Progenitor cell of endocrine pancreas (in vitro differentiated cells): ENCODE data around the gene NUDT3. TPM values are rescaled to one million over a fixed set of nuclear protein-coding genes. Genes with fewer than 3 reads are reported as not detected.
A peak's percentile ranks its signal among the peaks of the same experiment; 100 is the strongest.

Source experiments
- DNase-seq: peaks from one replicate; pipeline ENCODE4 v3.0.0; 2021; ENCODE audit warnings: low spot score; ENCODE audit not compliant: unreplicated experiment
- H3K27ac Mint-ChIP-seq: 2 replicates; pipeline ENCODE4 v1.8.0; 2021; ENCODE audit warnings: mild to moderate bottlenecking, moderate library complexity, mixed read lengths
- H3K27me3 Mint-ChIP-seq: 2 replicates; pipeline ENCODE4 v1.8.0; 2021; ENCODE audit warnings: mixed read lengths
- H3K36me3 Mint-ChIP-seq: 2 replicates; pipeline ENCODE4 v1.8.0; 2022; ENCODE audit warnings: mixed read lengths; ENCODE audit not compliant: insufficient read depth
- H3K4me1 Mint-ChIP-seq: 2 replicates; pipeline ENCODE4 v1.8.0; 2021; ENCODE audit warnings: low read depth, mixed read lengths
- H3K4me3 Mint-ChIP-seq: 2 replicates; pipeline ENCODE4 v1.8.0; 2021; ENCODE audit warnings: low read depth, mild to moderate bottlenecking, moderate library complexity, mixed read lengths
- H3K9me3 Mint-ChIP-seq: 2 replicates; pipeline ENCODE4 v1.8.0; 2021; ENCODE audit warnings: low read depth, mixed read lengths
- CTCF ChIP-seq: fragments of 200-600 bp; sonication (generic); IDR thresholded peaks from one replicate; pipeline ENCODE4 v1.5.0; 2021; ENCODE audit warnings: antibody characterized with exemption, mild to moderate bottlenecking; ENCODE audit not compliant: unreplicated experiment
- total RNA-seq: library from RNA; stranded (reverse); gene quantifications from 2 replicates; pipeline ENCODE4 v1.2.1, GENCODE V29; 2021

NUDT3 gene
- total RNA-seq, 1 donor from 2014 or later, result 20.6 TPM

GRCh38 chr6:34276191-34276590 is 116.3 kb downstream of the NUDT3 start:
- no peak for TF ChIP-seq CTCF
- Mint-ChIP-seq H3K4me1 (peaks cover 18% of the 10 kb centered on the region), H3K27ac (no peak overlapping the region)

GRCh38 chr6:34275128-34275804 is 117.2 kb downstream of the NUDT3 start:
- Mint-ChIP-seq H3K27me3 (no peaks in the 10 kb centered on the region), H3K4me3 (no peak overlapping the region), H3K9me3 (no peaks in the 10 kb centered on the region), H3K4me1 (peaks cover 19% of the 10 kb centered on the region), H3K36me3 (peaks cover 6% of the 10 kb centered on the region), H3K27ac (peak overlapping the region; percentile 52)
- DNase-seq, result no peak
- TF ChIP-seq CTCF, result no peak

More at GRCh38 chr6:34276191-34276590, 116.3 kb downstream of the NUDT3 start:
- no peaks in the 10 kb centered on the region for H3K27me3 Mint-ChIP-seq
- no peak overlapping the region for H3K4me3 Mint-ChIP-seq
- no peak for DNase-seq
- H3K36me3 Mint-ChIP-seq, result peaks cover 6% of the 10 kb centered on the region
- H3K9me3 Mint-ChIP-seq, result no peaks in the 10 kb centered on the region

- Mint-ChIP-seq H3K27ac (no peak overlapping the region), H3K36me3 (peaks cover 4% of the 10 kb centered on the region), H3K27me3 (no peaks in the 10 kb centered on the region), H3K4me3 (no peak overlapping the region), H3K4me1 (peaks cover 19% of the 10 kb centered on the region), H3K9me3 (no peaks in the 10 kb centered on the region)
- no peak for DNase-seq
- no peak for TF ChIP-seq CTCF
Measured at GRCh38 chr6:34274129-34274528, 118.3 kb downstream of the NUDT3 start.

GRCh38 chr6:34273242-34273805 is 119.1 kb downstream of the NUDT3 start:
- Mint-ChIP-seq H3K36me3 (peaks cover 2% of the 10 kb centered on the region), H3K27me3 (no peaks in the 10 kb centered on the region), H3K4me3 (no peak overlapping the region)

More at GRCh38 chr6:34273242-34273805, 119.1 kb downstream of the NUDT3 start:
- Mint-ChIP-seq H3K4me1 (peaks cover 19% of the 10 kb centered on the region), H3K9me3 (no peaks in the 10 kb centered on the region), H3K27ac (no peak overlapping the region)
- no peak for DNase-seq
- TF ChIP-seq CTCF, result no peak
